ENCODE measurements around the gene AHNAK2. TPM values are rescaled to one million over a fixed set of nuclear protein-coding genes. Genes with fewer than 3 reads are reported as not detected.

Gene AHNAK2
- total and polyA plus RNA-seq, 9 of the 15 experiments (the other 6 are each of a cell fraction or from before 2014, with no cell fraction given), result 0.04 to 0.09 (median 0.04) TPM; not detected in 6

DNA sequence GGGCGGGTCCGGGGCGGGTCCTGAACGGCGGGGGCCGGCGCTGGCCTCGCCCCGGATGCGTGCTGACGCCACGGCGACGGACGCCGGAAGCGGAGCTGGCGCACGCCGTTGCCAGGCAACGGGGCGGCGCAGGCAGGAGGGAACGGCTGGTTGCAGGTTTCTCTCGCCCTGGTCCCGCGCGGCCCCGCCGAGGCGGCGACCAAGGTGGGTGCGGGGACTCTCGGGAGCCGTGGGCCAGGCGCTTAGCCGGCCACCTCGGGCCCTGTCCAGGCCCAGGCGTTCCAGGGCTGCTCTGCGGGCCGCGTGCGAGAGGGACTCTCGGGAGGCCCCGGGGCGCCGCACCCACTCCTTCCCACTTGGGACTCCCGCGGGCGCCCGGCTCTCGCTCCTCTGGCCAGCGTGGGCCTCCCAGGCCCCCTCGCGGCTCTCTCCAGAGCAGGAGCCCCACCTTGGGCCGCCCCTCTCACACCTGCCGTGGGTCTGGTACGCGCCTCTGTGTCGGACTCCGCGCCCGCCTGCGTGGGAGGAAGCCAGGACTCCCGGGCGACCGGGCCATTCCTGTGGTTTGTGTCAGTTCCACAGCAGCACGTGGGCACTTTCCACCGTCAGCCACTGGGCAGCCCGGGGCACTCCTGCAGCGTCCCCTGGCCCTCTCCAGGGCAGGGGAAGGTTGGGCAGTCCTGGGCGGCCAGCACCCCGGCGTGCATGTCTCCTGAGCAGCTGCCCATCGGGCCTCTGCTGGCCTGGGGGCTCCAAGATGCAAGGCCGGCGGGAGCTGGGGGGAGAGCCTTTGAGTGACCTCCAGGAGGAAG is 7.7 kb upstream of the AHNAK2 start, which contains the start of gene CLBA1 (continued):
- TF ChIP-seq, protein P1, sequence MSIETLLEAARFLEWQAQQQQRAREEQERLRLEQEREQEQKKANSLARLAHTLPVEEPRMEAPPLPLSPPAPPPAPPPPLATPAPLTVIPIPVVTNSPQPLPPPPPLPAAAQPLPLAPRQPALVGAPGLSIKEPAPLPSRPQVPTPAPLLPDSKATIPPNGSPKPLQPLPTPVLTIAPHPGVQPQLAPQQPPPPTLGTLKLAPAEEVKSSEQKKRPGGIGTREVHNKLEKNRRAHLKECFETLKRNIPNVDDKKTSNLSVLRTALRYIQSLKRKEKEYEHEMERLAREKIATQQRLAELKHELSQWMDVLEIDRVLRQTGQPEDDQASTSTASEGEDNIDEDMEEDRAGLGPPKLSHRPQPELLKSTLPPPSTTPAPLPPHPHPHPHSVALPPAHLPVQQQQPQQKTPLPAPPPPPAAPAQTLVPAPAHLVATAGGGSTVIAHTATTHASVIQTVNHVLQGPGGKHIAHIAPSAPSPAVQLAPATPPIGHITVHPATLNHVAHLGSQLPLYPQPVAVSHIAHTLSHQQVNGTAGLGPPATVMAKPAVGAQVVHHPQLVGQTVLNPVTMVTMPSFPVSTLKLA (conservative IDR thresholded peaks at IDR 0.05), result peak; percentile 35 to 71; a peak in 2 of 4 replicates
- TF ChIP-seq DIDO1 (tag; IDR thresholded peaks at IDR 0.05; ENCODE audit: low read depth) (no peak), CREM (IDR thresholded peaks at IDR 0.05; ENCODE audit: low read depth) (peak; percentile 85), ZC3H11A (IDR thresholded peaks at IDR 0.05; ENCODE audit: low read depth, low read length) (no peak), RCOR1 (IDR thresholded peaks at IDR 0.05; ENCODE audit: borderline replicate concordance in 1 of 2, low read depth in 2 of 2, low read length in 2 of 2) (no peak), SMAD3 (CRISPR knock-in tag; conservative IDR thresholded peaks at IDR 0.05) (no peak), RBM39 (optimal IDR thresholded peaks at IDR 0.05; ENCODE audit: low read depth, low read length) (no peak), FUS (optimal IDR thresholded peaks at IDR 0.05; ENCODE audit: low read depth, low read length) (no peak), EGR1 (conservative IDR thresholded peaks at IDR 0.05) (peak; percentile 69), LCOR (CRISPR knock-in tag; IDR thresholded peaks at IDR 0.05) (0 out of 2 replicates have a peak, but pooled peaks have one; percentile 34), ZNF589 (CRISPR knock-in tag; IDR thresholded peaks at IDR 0.05; ENCODE audit: low read depth) (no peak), ELF4 (CRISPR knock-in tag; IDR thresholded peaks at IDR 0.05) (no peak)
- TF ChIP-seq, protein P2, sequence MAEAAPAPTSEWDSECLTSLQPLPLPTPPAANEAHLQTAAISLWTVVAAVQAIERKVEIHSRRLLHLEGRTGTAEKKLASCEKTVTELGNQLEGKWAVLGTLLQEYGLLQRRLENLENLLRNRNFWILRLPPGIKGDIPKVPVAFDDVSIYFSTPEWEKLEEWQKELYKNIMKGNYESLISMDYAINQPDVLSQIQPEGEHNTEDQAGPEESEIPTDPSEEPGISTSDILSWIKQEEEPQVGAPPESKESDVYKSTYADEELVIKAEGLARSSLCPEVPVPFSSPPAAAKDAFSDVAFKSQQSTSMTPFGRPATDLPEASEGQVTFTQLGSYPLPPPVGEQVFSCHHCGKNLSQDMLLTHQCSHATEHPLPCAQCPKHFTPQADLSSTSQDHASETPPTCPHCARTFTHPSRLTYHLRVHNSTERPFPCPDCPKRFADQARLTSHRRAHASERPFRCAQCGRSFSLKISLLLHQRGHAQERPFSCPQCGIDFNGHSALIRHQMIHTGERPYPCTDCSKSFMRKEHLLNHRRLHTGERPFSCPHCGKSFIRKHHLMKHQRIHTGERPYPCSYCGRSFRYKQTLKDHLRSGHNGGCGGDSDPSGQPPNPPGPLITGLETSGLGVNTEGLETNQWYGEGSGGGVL (CRISPR knock-in tag; IDR thresholded peaks at IDR 0.05), result no peak
- TF ChIP-seq, protein P3, sequence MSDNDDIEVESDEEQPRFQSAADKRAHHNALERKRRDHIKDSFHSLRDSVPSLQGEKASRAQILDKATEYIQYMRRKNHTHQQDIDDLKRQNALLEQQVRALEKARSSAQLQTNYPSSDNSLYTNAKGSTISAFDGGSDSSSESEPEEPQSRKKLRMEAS (CRISPR knock-in tag; IDR thresholded peaks at IDR 0.05), result 0 out of 2 replicates have a peak, but pooled peaks have one; percentile 23
- TF ChIP-seq, protein P4, sequence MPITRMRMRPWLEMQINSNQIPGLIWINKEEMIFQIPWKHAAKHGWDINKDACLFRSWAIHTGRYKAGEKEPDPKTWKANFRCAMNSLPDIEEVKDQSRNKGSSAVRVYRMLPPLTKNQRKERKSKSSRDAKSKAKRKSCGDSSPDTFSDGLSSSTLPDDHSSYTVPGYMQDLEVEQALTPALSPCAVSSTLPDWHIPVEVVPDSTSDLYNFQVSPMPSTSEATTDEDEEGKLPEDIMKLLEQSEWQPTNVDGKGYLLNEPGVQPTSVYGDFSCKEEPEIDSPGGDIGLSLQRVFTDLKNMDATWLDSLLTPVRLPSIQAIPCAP (CRISPR knock-in tag; IDR thresholded peaks at IDR 0.05; ENCODE audit: borderline replicate concordance), result no peak

All from K562 (cell line).